ENCODE measurements around the gene ETNPPL.

GRCh38 chr4:108731006-108731405 is 31.8 kb downstream of the ETNPPL start:
- TF ChIP-seq CTCF (IDR thresholded peaks at IDR 0.05) = no peak
- no peak for TF ChIP-seq POLR2A (IDR thresholded peaks at IDR 0.05)

Data from uterus (tissue), 2 donors.